K562 (cell line): ENCODE measurements around the gene GALNT7. TPM values are rescaled to one million over a fixed set of nuclear protein-coding genes. Genes with fewer than 3 reads are reported as not detected.

Experiments used
- FOS ChIP-seq: IDR thresholded peaks from 3 replicates; pipeline ENCODE4 v1.6.1; 2011; ENCODE audit not compliant: insufficient read length; ENCODE audit errors: extremely low read depth
- RAD21 ChIP-seq, 2 experiments: fragments of 250-450 bp in 1 of 2; fragments of 450-650 bp in 1 of 2; sonication (Bioruptor Pico) in 1 of 2; formaldehyde crosslinking in 1 of 2; IDR thresholded peaks in 1 of 2; conservative IDR thresholded peaks in 1 of 2; 2 replicates each; pipeline versions ENCODE4 v1.4.0 to v1.8.0; 2020 to 2022; ENCODE audit warnings: mild to moderate bottlenecking in 2 of 2, moderate library complexity in 1 of 2
- SMC3 ChIP-seq: conservative IDR thresholded peaks from 2 replicates; pipeline ENCODE4 v1.6.1; 2011; ENCODE audit warnings: low read depth, low read length, improper control_type of control experiment; ENCODE audit not compliant: insufficient read depth
- polyA plus RNA-seq, 8 experiments: library from polyadenylated mRNA; depleted of rRNA in 4 of 8; stranded (reverse) in 5 of 8; unstranded in 3 of 8; fragments of >200 nt; fragmentation: Nextera tagmentation in 2 of 8; fragmentation: Illumina TruSeq in 1 of 8; extraction: Ambion mirVana in 2 of 8; extraction: Trizol in 1 of 8; gene quantifications; 2 replicates each; pipeline versions ENCODE4 v1.2.1 to v1.2.3, GENCODE V29; 2011 to 2014; ENCODE audit warnings: inconsistent platforms in 1 of 8, missing spikeins in 1 of 8
- total RNA-seq, 7 experiments: library from RNA; depleted of rRNA in 6 of 7; stranded (reverse); fragments of >200 nt in 6 of 7; fragmentation: Illumina TruSeq in 2 of 7; extraction: Trizol in 2 of 7; gene quantifications; 2 replicates each; pipeline versions ENCODE4 v1.2.1 to v1.2.3, GENCODE V29; 2011 to 2021; ENCODE audit warnings: low replicate concordance in 1 of 7
- TF ChIP-seq, protein P1 (sequence below), 3 experiments: IDR thresholded peaks in 2 of 3; conservative IDR thresholded peaks in 1 of 3; 2 replicates each; pipeline ENCODE4 v1.5.1; 2011 to 2012; ENCODE audit warnings: low read length in 3 of 3, mild to moderate bottlenecking in 3 of 3, control low read depth in 2 of 3, improper control_type of control experiment in 1 of 3, inconsistent platforms in 1 of 3, low read depth in 1 of 3, mixed read lengths in 1 of 3, moderate library complexity in 1 of 3; ENCODE audit not compliant: insufficient read depth in 2 of 3
- TF ChIP-seq, protein P2 (sequence below), 2 experiments: fragments of 250-450 bp in 1 of 2; fragments of 450-650 bp in 1 of 2; sonication (Bioruptor Pico) in 1 of 2; IDR thresholded peaks; 2 replicates each; pipeline versions ENCODE4 v1.6.1 to v1.8.0; 2016 to 2021; ENCODE audit warnings: mild to moderate bottlenecking in 2 of 2, moderate library complexity in 2 of 2, missing compliant biosample characterization in 1 of 2, missing genetic modification characterization in 1 of 2
- TF ChIP-seq, protein P3 (sequence below), 2 experiments: fragments of 450-650 bp; formaldehyde crosslinking in 1 of 2; IDR thresholded peaks; 2 replicates each; pipeline versions ENCODE4 v1.4.0 to v1.6.1; 2014 to 2020; ENCODE audit warnings: mild to moderate bottlenecking in 2 of 2, borderline replicate concordance in 1 of 2, low read depth in 1 of 2

GALNT7 gene
- total and polyA plus RNA-seq, 9 of the 15 experiments (the other 6 are each of a cell fraction or from before 2014, with no cell fraction given) = 16.7 to 38.7 (median 31.1) TPM

DNA sequence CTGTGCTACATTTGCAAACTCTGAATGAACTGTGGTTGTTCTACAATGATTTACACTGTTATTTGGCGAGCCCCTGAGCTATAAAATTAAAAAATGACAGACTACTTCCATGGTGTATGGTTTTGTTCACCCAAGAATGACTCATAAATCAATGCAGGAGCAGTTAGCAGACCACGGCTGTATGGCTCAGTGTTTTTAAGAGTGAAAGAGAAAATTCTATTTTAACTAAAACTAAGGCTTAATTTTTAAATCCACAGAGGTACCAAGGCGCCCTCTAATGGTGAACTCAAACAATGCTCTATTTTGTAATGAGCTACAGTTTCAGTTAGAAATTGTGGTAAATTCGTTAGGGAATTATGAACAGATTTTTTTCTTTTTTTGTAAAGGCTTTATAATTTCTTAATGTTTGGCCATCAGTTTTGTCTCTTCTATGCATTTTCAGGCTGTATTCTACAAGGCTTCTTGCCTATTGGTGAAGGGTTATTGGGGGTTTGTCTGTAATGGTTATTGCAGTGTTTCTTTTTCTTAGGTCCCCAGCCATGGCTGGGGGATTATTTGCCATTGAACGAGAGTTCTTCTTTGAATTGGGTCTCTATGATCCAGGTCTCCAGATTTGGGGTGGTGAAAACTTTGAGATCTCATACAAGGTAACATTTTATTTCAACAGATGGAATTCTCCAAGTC lies 133.0 kb downstream of the GALNT7 start (continued):
- TF ChIP-seq, protein P1, sequence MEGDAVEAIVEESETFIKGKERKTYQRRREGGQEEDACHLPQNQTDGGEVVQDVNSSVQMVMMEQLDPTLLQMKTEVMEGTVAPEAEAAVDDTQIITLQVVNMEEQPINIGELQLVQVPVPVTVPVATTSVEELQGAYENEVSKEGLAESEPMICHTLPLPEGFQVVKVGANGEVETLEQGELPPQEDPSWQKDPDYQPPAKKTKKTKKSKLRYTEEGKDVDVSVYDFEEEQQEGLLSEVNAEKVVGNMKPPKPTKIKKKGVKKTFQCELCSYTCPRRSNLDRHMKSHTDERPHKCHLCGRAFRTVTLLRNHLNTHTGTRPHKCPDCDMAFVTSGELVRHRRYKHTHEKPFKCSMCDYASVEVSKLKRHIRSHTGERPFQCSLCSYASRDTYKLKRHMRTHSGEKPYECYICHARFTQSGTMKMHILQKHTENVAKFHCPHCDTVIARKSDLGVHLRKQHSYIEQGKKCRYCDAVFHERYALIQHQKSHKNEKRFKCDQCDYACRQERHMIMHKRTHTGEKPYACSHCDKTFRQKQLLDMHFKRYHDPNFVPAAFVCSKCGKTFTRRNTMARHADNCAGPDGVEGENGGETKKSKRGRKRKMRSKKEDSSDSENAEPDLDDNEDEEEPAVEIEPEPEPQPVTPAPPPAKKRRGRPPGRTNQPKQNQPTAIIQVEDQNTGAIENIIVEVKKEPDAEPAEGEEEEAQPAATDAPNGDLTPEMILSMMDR (IDR thresholded peaks at IDR 0.05 in 2 of 3, conservative IDR thresholded peaks at IDR 0.05 in 1 of 3; ENCODE audit: insufficient read depth in 2 of 3, low read depth in 1 of 3, low read length in 3 of 3) = peak; percentile 43 to 83 (median 58); a peak in 5 of 6 replicates
- TF ChIP-seq, protein P2, sequence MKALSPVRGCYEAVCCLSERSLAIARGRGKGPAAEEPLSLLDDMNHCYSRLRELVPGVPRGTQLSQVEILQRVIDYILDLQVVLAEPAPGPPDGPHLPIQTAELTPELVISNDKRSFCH (CRISPR knock-in tag; IDR thresholded peaks at IDR 0.05) = no peak
- TF ChIP-seq, protein P2 (tag; IDR thresholded peaks at IDR 0.05) = no peak
- TF ChIP-seq FOS (no peak), RAD21 (CRISPR knock-in tag; conservative IDR thresholded peaks at IDR 0.05 in 1 of 2, IDR thresholded peaks at IDR 0.05 in 1 of 2) (peak; percentile 73 to 75), SMC3 (peak; percentile 46)
- TF ChIP-seq, protein P3, sequence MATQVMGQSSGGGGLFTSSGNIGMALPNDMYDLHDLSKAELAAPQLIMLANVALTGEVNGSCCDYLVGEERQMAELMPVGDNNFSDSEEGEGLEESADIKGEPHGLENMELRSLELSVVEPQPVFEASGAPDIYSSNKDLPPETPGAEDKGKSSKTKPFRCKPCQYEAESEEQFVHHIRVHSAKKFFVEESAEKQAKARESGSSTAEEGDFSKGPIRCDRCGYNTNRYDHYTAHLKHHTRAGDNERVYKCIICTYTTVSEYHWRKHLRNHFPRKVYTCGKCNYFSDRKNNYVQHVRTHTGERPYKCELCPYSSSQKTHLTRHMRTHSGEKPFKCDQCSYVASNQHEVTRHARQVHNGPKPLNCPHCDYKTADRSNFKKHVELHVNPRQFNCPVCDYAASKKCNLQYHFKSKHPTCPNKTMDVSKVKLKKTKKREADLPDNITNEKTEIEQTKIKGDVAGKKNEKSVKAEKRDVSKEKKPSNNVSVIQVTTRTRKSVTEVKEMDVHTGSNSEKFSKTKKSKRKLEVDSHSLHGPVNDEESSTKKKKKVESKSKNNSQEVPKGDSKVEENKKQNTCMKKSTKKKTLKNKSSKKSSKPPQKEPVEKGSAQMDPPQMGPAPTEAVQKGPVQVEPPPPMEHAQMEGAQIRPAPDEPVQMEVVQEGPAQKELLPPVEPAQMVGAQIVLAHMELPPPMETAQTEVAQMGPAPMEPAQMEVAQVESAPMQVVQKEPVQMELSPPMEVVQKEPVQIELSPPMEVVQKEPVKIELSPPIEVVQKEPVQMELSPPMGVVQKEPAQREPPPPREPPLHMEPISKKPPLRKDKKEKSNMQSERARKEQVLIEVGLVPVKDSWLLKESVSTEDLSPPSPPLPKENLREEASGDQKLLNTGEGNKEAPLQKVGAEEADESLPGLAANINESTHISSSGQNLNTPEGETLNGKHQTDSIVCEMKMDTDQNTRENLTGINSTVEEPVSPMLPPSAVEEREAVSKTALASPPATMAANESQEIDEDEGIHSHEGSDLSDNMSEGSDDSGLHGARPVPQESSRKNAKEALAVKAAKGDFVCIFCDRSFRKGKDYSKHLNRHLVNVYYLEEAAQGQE (IDR thresholded peaks at IDR 0.05; ENCODE audit: borderline replicate concordance) = peak; percentile 64
- TF ChIP-seq, protein P3 (CRISPR knock-in tag; IDR thresholded peaks at IDR 0.05; ENCODE audit: low read depth) = no peak
